HG03378 (cell line): Measurements from ENCODE around the gene CR2.
"Not testable (repeated sequence)": the region's sequence is repeated elsewhere in the genome, so short reads cannot be mapped to it uniquely, and the experiment has no call there.

Experiments used
- ATAC-seq: cut with Tn5 transposase; IDR thresholded peaks from one replicate; pipeline ENCODE4 v1.9.1; 2021; ENCODE audit warnings: mild to moderate bottlenecking, moderate library complexity; ENCODE audit not compliant: unreplicated experiment

CR2 gene

DNA sequence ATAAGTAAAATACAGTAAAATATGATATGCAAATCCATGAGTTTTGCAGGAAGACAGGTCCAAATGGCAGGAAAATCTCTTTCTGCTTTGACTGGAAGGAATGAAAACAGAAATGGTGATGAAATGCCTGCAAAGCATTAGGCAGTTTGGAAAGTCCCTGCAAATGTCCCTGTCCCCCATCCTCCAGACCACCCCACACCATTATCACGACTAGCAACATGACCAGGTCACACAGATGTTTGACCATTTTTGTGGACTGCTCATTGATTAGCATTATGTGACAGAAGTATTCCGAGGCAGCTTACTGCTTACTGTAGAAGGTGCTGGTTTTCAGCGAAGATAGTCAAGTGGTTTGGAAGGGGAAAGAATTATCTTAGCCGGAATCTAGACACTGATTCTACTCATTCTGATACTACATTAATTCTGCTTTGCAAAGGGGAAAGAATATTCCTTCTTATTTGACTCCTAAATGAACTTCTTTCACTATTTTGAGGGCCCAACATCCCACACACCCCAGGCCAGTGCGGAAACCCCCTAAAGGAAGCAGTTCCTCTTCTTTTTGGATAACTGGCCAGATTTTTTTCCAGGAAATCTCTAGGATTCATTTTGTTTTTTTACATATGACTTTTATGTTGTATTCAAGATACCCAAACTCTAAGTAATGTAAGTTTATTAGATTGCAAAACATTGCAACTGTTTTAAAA, 9.5 kb upstream of the CR2 start:
- ATAC-seq, result no peak

DNA sequence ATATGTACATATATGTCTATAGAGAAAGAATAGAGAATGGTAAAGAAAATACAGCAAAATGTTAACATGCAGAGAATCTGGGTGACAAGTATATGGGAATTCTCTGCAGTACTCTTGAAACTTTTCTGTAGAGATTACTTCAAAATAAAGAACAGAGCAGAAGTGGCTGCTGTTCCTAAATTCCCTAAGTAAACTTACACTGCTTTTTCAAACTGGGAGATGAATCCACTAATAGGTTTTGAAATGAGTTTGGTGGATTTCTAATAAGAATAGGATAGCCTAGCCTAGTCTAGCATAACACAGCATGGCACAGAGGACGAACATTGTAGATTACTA, 450 bp upstream of the CR2 start:
- ATAC-seq, result no peak

DNA sequence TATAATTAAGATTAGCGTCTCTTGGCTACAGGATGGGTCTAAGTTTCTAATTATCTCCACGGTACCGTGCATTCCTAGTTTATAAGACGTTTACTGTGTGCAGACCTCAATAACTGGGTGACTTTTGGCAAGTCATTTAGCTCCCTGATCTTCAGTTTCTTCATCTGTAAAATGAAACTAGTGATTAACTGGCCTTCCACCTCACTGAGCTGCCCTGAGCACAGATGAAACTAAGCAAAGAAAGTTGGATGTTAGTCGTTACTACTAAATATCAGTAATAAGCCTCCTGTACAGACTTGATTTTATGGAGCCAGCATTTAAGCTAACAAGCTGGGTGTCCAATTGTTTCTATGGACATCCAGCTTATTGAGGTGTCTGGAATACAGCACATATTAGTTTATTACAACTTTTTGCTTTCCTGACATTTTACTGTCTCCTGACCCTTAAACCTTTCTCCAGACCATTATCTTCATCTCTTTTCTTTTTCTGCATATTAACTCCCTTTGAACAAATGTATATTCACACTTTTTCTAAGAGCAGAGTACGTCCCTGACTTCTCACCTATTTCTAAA, 1.1 kb downstream of the CR2 start:
- no peak for ATAC-seq

- no peak for ATAC-seq
These were observed 4.3 kb downstream of the CR2 start for GRCh38 chr1:207458414-207458813.

DNA sequence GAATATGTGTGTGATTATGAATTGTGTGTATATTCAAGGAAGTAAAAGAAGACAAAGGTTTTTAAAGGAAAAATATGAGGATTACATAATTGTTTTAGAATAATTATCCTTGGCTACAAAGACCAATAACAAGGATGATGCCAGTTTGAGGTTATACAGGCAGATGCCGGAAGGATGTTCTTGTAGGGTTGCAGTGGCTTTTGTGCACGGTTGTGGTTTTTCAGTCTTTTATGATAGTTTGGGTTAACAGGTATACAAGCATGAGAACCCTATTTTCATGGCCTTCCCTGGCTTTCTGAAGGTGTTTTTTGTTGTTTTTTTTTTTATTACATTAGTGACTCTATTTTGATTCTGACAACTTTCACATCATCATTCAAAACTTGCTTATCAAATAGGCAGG, 4.9 kb downstream of the CR2 start:
- no peak for ATAC-seq

DNA sequence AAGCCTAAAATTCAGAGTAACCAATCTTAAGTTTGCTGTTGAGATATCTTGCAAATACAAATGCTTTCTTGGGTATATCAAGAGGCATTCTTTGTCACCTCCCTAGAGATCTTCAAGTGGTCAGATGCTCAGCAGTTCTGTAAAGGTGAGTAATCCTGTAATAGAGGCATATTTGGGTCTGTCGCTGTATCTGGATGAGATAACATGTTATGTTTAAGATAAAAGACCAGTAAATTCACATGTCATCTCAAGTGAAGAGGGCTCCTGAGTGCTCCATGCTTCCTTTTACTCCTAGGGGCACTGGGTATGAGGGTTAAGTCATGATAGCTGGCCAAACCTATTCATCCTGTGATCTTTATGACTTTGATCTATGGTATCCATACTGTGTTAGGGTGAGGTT, 7.5 kb downstream of the CR2 start:
- no peak for ATAC-seq

DNA sequence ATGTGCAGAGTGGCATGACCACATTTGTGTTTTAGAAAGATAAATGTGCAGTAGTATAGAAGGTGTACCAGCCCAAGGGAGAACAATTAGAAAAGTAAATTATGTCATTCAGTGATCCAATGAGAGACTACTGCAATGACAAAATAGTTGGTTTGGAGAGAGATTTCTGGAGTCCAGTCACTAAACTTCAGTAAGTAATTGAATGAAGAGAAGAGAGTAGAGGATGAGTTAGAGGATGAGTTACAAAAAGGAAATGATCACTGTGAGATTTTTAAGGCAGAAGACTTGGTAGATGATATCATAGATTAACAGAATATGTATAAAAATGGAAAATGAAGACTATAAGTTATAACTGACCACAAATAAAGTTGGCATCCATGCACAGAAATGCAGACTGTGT, 8.4 kb downstream of the CR2 start:
- no peak for ATAC-seq

GRCh38 chr1:207463021-207463420, 8.9 kb downstream of the CR2 start:
- ATAC-seq, result no peak

GRCh38 chr1:207463571-207463970, 9.4 kb downstream of the CR2 start:
- ATAC-seq, result no peak

- ATAC-seq, result no peak
These were observed 16.8 kb downstream of the CR2 start for GRCh38 chr1:207470927-207471326.

GRCh38 chr1:207474210-207474609, 20.1 kb downstream of the CR2 start:
- no peak for ATAC-seq

DNA sequence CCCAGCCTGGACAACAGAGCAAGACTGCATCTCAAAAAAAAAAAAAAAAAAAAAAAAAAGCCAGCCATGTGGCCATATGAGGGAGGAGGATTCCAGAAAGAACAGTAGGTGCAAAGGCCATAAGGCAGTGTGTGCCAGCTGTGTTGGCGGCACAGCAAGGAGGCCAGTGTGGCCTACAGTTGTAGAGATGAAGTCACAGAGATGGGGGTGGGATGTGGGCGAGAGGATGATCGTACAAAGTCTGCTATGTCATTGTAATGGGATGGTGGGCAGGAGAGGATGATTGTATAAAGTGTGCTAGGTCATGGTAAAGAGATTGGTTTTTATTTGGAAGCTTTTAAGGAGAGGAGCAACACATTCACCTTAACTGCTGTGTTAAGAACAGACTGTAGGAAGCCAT, 32.1 kb downstream of the CR2 start:
- no peak for ATAC-seq

GRCh38 chr1:207487636-207488035, 33.5 kb downstream of the CR2 start:
- no peak for ATAC-seq

DNA sequence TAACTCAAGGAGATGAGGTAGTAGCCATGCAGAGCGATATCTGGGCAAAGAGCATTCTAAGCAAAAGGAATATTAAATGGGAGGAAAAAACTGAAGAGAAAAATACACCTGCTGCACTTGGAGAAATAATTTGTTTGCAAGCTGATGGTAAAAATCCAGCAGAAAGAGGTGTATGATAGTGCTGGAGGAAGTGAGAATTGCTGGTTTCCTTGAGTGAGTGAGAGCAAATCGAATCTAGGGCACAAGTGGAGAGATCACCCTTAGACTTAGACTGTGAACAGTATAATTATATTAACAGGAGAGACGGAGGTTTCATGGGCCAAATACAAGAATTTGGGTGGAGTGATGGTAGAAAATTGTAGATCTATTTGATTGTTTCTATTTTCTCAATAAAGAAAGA, 39.1 kb downstream of the CR2 start:
- no peak for ATAC-seq

GRCh38 chr1:207494171-207494570, 40.0 kb downstream of the CR2 start:
- ATAC-seq, result no peak

DNA sequence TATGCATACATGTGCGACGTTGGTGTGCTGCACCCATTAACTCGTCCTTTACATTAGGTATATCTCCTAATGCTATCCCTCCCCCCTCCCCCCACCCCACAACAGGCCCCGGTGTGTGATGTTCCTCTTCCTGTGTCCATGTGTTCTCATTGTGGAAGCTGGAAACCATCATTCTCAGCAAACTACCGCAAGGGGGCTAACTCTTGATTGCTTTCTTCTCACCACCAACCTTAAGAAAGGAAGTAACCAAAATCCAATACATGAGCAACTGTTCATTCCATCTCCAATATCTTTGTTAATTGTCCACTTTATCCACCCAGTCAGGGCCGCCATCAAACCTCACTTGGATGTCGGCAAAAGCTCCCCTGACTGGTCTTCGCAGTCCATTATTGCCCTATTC, 41.2 kb downstream of the CR2 start:
- ATAC-seq, result not testable (repeated sequence)

- no peak for ATAC-seq
These were observed 42.0 kb downstream of the CR2 start, which contains the start of gene CR1 for GRCh38 chr1:207495801-207496792. TSS of gene CR1 (plus strand) at chr1:207496157. CDS start at chr1:207496268, 111 bp downstream.

GRCh38 chr1:207497941-207498340, 43.8 kb downstream of the CR2 start:
- no peak for ATAC-seq

DNA sequence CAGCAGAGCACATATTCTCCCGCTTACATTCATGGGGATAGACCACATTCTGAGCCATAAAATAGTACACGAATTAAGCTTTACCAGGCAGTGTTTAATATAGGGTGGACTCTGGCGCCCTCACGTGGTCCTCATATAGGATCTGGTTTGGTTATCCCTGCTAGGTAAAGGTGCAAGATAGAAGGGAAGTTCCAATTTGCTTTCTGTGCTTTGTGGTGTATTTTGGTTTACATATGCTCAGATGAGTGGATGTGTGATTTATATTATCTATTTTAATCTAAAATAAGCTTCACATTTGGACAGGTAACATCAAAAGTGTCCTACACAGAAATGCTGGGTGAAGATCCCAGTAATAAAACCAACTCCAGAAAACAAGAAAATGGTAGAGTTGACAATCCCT, 45.4 kb downstream of the CR2 start:
- ATAC-seq, result peak; percentile 43

DNA sequence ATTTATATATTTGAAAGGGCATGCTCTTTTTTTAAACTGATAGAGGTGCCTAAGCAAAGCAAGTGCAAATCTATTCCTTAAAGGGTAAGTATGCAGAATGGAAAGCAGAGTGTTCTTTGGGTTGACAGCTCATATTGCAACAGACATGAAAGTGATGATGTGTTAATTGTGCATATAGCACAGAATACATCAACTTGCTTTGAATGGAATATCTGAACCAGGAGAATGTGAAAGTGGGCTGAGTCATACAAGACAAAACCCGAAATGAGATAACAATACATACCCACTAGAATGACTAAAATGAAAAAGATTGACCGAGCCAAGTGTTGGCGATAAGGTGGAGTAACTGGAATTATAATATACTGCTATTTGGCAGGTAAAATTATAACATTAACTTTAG, 46.2 kb downstream of the CR2 start:
- no peak for ATAC-seq

DNA sequence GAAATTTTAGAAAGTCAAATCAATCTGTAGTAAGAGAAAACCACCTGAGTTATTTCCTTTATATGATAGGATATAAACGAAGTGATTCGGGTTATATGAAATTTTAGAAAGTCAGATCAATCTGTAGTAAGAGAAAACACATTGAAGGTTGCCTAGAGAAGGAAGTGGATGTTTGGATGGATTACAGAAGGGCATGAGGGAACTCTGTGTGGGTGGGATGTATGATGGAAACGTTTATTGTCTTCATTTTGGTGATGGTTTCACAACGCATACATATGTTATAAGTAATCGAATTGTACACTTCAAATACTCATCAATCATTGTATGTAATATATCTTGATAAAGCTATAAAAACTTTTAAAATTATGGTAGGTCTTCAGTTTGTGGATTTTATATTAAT, 46.9 kb downstream of the CR2 start:
- no peak for ATAC-seq

DNA sequence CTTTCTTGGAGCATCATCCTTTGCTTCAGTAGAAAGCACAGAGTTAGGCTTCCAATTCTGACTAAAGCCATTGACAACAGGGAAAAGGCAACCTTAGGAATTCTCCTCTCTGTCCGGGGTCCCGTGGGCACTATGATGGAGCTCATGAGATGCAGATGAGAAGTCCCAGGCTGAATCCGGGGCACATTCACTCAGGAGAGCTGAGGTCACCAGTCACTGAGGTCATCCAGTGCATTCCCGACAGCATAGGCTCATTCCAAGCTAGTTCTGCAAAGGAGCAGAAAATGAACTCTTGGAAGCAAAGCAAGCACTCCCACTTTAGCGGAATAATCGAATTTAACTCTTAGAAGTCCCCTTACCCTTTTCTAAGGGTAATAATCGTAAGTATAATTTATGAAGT, 48.6 kb downstream of the CR2 start:
- no peak for ATAC-seq
